A673 (cell line): Measurements from ENCODE around the gene EDAR. TPM values are rescaled to one million over a fixed set of nuclear protein-coding genes. Genes with fewer than 3 reads are reported as not detected.

Experiments used
- BruUV-seq: library from RNA; stranded (reverse); fragments of 400-500 nt; replicated peaks from 2 replicates; lab custom pipeline; 2021; lab: Mats Ljungman, UMichigan
- CTCF ChIA-PET: fragments of 300-600 bp; sonication (Branson Sonifier 250); formaldehyde crosslinking; loops from one replicate; lab custom pipeline; 2022; ENCODE audit warnings: antibody characterized with exemption; lab: Charles Lee
- POLR2A ChIA-PET: fragments of 300-600 bp; sonication (Branson Sonifier 250); formaldehyde crosslinking; loops from one replicate; lab custom pipeline; 2022; ENCODE audit warnings: antibody characterized with exemption; ENCODE audit not compliant: low non-redundant PET; lab: Charles Lee
- DNase-seq: peaks from one replicate; pipeline ENCODE4 v3.0.0-alpha.2; 2015; ENCODE audit warnings: low spot score
- H3K27ac ChIP-seq: fragments of 200-600 bp; sonication (generic); 2 replicates; pipeline ENCODE4 v1.5.1; 2016; ENCODE audit warnings: mixed run types, low read depth, mild to moderate bottlenecking, mixed read lengths, antibody characterized with exemption, low read length; ENCODE audit not compliant: poor library complexity, severe bottlenecking
- H3K27me3 ChIP-seq: fragments of 200-600 bp; sonication (generic); replicated peaks from 2 replicates; pipeline ENCODE4 v1.6.1; 2017; ENCODE audit warnings: mixed run types, low read depth, mild to moderate bottlenecking, mixed read lengths, antibody characterized with exemption, low read length; ENCODE audit not compliant: insufficient read depth, poor library complexity
- H3K36me3 ChIP-seq: fragments of 200-600 bp; sonication (generic); 2 replicates; pipeline ENCODE4 v1.6.1; 2016; ENCODE audit warnings: mixed run types, mild to moderate bottlenecking, mixed read lengths, antibody characterized with exemption, low read length; ENCODE audit not compliant: insufficient read depth, poor library complexity, severe bottlenecking
- H3K4me1 ChIP-seq: fragments of 200-600 bp; sonication (generic); 2 replicates; pipeline ENCODE4 v1.6.1; 2017; ENCODE audit warnings: mixed run types, mild to moderate bottlenecking, mixed read lengths, antibody characterized with exemption, low read length; ENCODE audit not compliant: insufficient read depth, poor library complexity, severe bottlenecking
- H3K4me3 ChIP-seq: fragments of 200-600 bp; sonication (generic); 2 replicates; pipeline ENCODE4 v1.5.1; 2016; ENCODE audit warnings: low read depth, mixed run types, mild to moderate bottlenecking, mixed read lengths, low read length; ENCODE audit not compliant: poor library complexity, severe bottlenecking
- H3K9me3 ChIP-seq: fragments of 200-600 bp; sonication (generic); 2 replicates; pipeline ENCODE4 v1.6.1; 2016; ENCODE audit warnings: mixed run types, low read depth, mild to moderate bottlenecking, mixed read lengths, antibody characterized with exemption, low read length; ENCODE audit not compliant: poor library complexity, severe bottlenecking
- CTCF ChIP-seq: fragments of 300-800, 200-600 bp; sonication (generic); conservative IDR thresholded peaks from 2 replicates; pipeline ENCODE4 v1.5.1; 2017; ENCODE audit warnings: low read depth, mild to moderate bottlenecking, antibody characterized with exemption, low read length, moderate library complexity, mixed read lengths
- EZH2 ChIP-seq: fragments of 200-600 bp; sonication (generic); IDR thresholded peaks from 2 replicates; pipeline ENCODE4 v1.6.1; 2017; ENCODE audit warnings: borderline replicate concordance, low read depth, mild to moderate bottlenecking, mixed read lengths, antibody characterized with exemption, low read length; ENCODE audit not compliant: poor library complexity, severe bottlenecking
- intact Hi-C: fragments of 100-400 bp; cut with micrococcal nuclease; formaldehyde crosslinking; loops from one replicate; pipeline ENCODE4 v1.10.0; 2022; ENCODE audit not compliant: unreplicated experiment
- total RNA-seq: library from RNA; stranded (reverse); gene quantifications from 2 replicates; pipeline ENCODE4 v1.2.3, GENCODE V29; 2021

EDAR gene
- total RNA-seq, 1 experiment from 2014 or later, result not detected

DNA sequence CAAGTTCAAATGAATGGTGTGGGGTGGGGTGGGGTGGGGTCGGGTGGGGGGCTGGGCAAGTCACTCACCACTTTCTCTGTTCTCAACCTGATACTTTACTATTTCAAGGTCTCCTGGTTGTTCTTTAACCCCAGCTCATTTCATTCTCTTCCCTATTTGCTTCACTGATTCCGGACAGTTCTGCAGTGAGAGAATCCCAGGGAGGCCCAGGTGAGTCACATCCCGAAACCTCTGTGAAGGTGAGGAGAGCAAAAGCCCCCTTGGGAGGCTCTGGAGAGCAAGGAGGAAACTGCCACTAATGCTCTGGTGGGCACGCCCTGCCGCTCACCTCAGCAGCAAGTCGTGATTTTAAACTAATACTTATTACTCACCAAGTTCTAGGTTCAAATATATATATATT is 8.9 kb downstream of the EDAR start:
- no peaks in the 10 kb centered on the region for H3K36me3 ChIP-seq
- peaks cover 14% of the 10 kb centered on the region for H3K27me3 ChIP-seq
- no peak for DNase-seq
- POLR2A ChIA-PET, result no interaction called here
- no TSS peak for BruUV-seq
- CTCF ChIA-PET, result no interaction called here
- intact Hi-C loops, result no loop called here
- TF ChIP-seq EZH2, result no peak
- no peak for TF ChIP-seq CTCF
- no peaks in the 10 kb centered on the region for H3K4me1 ChIP-seq
- no peaks in the 10 kb centered on the region for H3K9me3 ChIP-seq
- H3K4me3 ChIP-seq, result no peak overlapping the region
- H3K27ac ChIP-seq, result no peak overlapping the region

DNA sequence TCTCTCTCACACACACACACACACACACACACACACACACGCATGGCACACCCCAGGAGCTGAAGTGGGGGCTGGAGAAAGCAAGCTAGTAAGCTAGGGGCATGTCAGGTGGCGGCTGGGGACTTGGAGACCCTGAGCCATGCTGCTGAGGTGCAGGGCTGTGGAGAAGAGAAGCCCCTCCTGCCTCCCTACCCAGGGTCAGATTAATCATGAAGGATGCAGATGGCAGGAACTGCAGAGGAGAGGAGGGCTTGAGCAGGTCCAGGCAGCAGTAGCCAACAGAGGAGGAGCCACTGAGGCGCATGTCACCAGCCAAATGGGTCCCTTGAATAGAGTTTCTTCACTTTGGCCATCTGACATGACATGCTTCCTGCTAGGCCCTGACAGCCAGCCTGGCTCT is 9.6 kb downstream of the EDAR start:
- ChIA-PET POLR2A (no interaction called here), CTCF (no interaction called here)
- intact Hi-C loops, result no loop called here
- DNase-seq, result no peak
- TF ChIP-seq CTCF (no peak), EZH2 (no peak)
- Histone ChIP-seq H3K4me1 (no peaks in the 10 kb centered on the region), H3K4me3 (no peak overlapping the region), H3K27me3 (peaks cover 14% of the 10 kb centered on the region), H3K36me3 (no peaks in the 10 kb centered on the region), H3K27ac (no peak overlapping the region), H3K9me3 (no peaks in the 10 kb centered on the region)
- no TSS peak for BruUV-seq

DNA sequence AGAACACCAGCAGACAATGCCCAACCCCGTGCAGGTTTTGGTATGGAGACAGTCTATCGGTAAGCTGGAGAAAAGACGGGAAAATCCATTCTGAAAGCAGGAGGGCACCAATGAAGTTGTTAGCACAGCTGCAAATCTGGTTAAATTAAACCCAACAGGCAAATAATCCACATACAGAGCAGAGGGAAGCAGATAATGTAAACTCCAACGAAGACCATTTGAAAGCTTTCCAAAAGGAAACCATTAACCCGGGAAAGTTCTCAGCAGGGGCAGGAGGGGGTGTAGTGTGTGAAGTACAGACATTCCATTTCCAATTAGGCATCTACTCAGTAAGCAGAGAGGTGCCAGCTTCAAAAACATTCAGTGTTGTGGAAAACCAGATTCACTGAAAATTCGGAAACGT is 10.3 kb downstream of the EDAR start:
- no peaks in the 10 kb centered on the region for H3K4me1 ChIP-seq
- H3K4me3 ChIP-seq, result no peak overlapping the region
- H3K9me3 ChIP-seq, result no peaks in the 10 kb centered on the region
- no peak for TF ChIP-seq EZH2
- no peak for TF ChIP-seq CTCF
- no TSS peak for BruUV-seq
- intact Hi-C loops, result no loop called here
- peak; percentile 29 for DNase-seq
- ChIA-PET CTCF (no interaction called here), POLR2A (no interaction called here)
- peaks cover 14% of the 10 kb centered on the region for H3K27me3 ChIP-seq
- H3K36me3 ChIP-seq, result no peaks in the 10 kb centered on the region
- no peak overlapping the region for H3K27ac ChIP-seq
